Esophagus squamous epithelium (tissue), 5 donors: ENCODE measurements around the gene NFIB. TPM values are rescaled to one million over a fixed set of nuclear protein-coding genes. Genes with fewer than 3 reads are reported as not detected.

Source experiments
- DNase-seq: peaks from one replicate; lab custom pipeline; 2025; lab: John Stamatoyannopoulos, UW
- H3K27ac ChIP-seq, 4 donors: fragments of 200-600 bp; sonication (generic); one replicate each; pipeline ENCODE4 v1.5.1; 2016 to 2019; ENCODE audit warnings: mild to moderate bottlenecking in 1 of 4
- H3K27me3 ChIP-seq, 4 donors: fragments of 200-600 bp; sonication (generic); 1 replicate in 3 of 4; 2 replicates in 1 of 4; pipeline versions ENCODE4 v1.5.1 to v1.6.0; 2017 to 2021; ENCODE audit warnings: antibody characterized with exemption in 1 of 4
- H3K36me3 ChIP-seq, 3 donors: fragments of 200-600 bp; sonication (generic); one replicate each; pipeline ENCODE4 v1.5.1; 2016 to 2019
- H3K4me1 ChIP-seq, 3 donors: fragments of 200-600 bp; sonication (generic); one replicate each; pipeline ENCODE4 v1.5.1; 2017 to 2019
- H3K4me3 ChIP-seq, 4 donors: fragments of 200-600 bp; sonication (generic); 1 replicate in 3 of 4; 2 replicates in 1 of 4; pipeline ENCODE4 v1.5.1; 2016 to 2019; ENCODE audit warnings: mild to moderate bottlenecking in 2 of 4, moderate library complexity in 1 of 4
- H3K9me3 ChIP-seq, 3 donors: fragments of 200-600 bp; sonication (generic); one replicate each; pipeline ENCODE4 v1.5.1; 2016 to 2019
- POLR2A ChIP-seq, 4 donors: fragments of 450-650 bp; IDR thresholded peaks; one replicate each; pipeline ENCODE4 v1.6.1; 2017; ENCODE audit warnings: antibody characterized with exemption in 4 of 4, mild to moderate bottlenecking in 4 of 4, moderate library complexity in 3 of 4
- WGBS, 2 donors: methylation state at CpG; one replicate each; pipeline ENCODE4 v1.1.5; 2018; 5-methylcytosine and 5-hydroxymethylcytosine counted together
- intact Hi-C: fragments of 100-400 bp; cut with DNase I; formaldehyde crosslinking; loops from one replicate; pipeline ENCODE4 v1.15.0; 2022
- total RNA-seq, 4 donors: library from RNA; depleted of rRNA; stranded (reverse); fragments of >200 nt; gene quantifications; one replicate each; pipeline ENCODE4 v1.1.0, GENCODE V29; 2016
- TF ChIP-seq, protein P1 (sequence below), 6 experiments: fragments of 450-650 bp in 4 of 6; fragments of 200-600 bp in 2 of 6; sonication (generic) in 2 of 6; IDR thresholded peaks; one replicate each; pipeline ENCODE4 v1.5.1; 2016 to 2019; ENCODE audit warnings: antibody characterized with exemption in 6 of 6, mild to moderate bottlenecking in 4 of 6, moderate library complexity in 4 of 6
- donor health status: DM: yes; HTN: yes; CAD: no.

Gene NFIB
- total RNA-seq, 4 donors from 2014 or later: 16.8 to 38.1 (median 23.0) TPM

DNA sequence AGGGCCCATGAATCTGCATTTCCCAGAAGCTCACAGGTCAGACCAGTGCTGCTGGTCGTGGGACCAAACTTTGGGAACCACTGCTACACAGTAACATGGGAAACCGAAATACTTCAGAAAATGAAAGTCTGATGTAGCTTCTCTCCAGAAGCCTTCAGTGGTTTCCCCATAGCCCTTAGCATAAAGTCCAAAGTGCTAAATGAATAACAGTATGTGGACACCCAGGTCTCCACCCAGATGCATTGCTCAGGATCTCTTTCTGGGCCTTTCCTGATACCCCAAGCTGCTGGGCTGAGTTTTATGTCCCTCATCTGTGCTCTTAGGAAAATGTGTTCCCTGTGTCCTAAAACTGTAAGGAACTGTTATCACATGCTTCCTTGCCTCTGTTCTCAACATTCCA is 100.4 kb downstream of the NFIB start:
- Histone ChIP-seq H3K36me3 (no peaks in the 10 kb centered on the region), H3K27ac (no peak overlapping the region), H3K27me3 (no peaks in the 10 kb centered on the region), H3K4me3 (no peak overlapping the region), H3K4me1 (peaks cover 0 to 49% (median 0%) of the 10 kb centered on the region in 3 donors), H3K9me3 (no peaks in the 10 kb centered on the region)
- WGBS, 2 donors: 68 to 83% methylated on average over 2 of the region's 2 CpGs
- intact Hi-C loops: no loop called here
- no peak for DNase-seq
- TF ChIP-seq, protein P1, sequence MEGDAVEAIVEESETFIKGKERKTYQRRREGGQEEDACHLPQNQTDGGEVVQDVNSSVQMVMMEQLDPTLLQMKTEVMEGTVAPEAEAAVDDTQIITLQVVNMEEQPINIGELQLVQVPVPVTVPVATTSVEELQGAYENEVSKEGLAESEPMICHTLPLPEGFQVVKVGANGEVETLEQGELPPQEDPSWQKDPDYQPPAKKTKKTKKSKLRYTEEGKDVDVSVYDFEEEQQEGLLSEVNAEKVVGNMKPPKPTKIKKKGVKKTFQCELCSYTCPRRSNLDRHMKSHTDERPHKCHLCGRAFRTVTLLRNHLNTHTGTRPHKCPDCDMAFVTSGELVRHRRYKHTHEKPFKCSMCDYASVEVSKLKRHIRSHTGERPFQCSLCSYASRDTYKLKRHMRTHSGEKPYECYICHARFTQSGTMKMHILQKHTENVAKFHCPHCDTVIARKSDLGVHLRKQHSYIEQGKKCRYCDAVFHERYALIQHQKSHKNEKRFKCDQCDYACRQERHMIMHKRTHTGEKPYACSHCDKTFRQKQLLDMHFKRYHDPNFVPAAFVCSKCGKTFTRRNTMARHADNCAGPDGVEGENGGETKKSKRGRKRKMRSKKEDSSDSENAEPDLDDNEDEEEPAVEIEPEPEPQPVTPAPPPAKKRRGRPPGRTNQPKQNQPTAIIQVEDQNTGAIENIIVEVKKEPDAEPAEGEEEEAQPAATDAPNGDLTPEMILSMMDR (IDR thresholded peaks at IDR 0.05): no peak
- no peak for TF ChIP-seq POLR2A (IDR thresholded peaks at IDR 0.05)

DNA sequence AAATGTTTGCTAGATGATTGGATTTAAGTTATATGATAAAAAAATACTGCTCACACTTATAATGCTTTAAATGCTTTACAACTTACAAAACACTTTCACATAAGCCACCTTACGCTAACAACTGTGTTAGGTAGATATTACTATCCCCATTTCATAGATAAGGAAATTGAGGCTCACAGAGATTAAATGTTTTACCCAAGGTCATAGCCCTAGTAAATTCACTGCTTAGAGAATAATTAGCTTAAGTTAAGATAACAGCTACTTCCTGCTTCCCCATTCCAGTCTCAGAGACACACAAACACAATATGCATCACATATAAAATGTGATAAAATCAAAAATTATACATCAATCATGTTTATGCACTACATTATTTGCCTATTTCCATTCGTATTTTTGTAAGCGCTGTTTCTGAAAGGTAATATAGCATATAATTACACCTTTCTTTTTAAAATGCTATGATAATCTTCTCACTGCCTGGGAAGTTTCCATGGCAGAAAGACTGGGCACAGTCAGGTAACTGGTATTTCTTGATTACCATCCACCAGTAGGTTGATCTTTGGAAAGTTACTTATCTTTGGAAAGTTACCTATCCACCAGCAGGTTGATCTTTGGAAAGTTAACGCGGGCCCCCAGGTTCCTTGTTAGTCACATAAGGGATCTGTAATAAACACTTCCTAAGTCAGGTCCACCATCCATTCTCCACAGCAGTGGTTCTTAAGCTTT is 101.1 kb downstream of the NFIB start:
- intact Hi-C loops: no loop called here
- H3K9me3 ChIP-seq: no peaks in the 10 kb centered on the region
- TF ChIP-seq, protein P1 (IDR thresholded peaks at IDR 0.05): no peak
- no peak for TF ChIP-seq POLR2A (IDR thresholded peaks at IDR 0.05)
- no peaks in the 10 kb centered on the region for H3K27me3 ChIP-seq
- no peak for DNase-seq
- H3K27ac ChIP-seq: no peak overlapping the region
- 82 to 84% methylated on average over 5 of the region's 5 CpGs for WGBS, 2 donors
- H3K36me3 ChIP-seq: no peaks in the 10 kb centered on the region
- H3K4me1 ChIP-seq: peaks cover 0 to 47% (median 0%) of the 10 kb centered on the region in 3 donors
- no peak overlapping the region for H3K4me3 ChIP-seq

DNA sequence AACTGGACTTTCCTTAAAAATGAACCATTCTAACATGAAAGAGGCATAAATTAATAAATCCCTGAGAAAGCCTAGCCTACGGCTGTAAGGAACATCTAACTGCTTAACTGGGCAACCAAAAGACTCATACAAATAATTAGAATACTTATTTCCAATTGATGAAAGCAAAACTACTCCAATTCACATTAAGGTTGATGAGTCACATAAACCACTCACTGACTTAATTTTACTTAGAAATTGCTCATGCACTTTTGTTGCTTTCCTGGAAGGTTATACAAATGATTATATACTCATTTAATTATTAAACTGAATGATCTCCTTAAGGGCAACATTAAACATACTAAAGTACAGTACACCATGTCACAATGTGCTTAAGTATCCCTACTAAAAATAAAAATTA is 101.9 kb downstream of the NFIB start:
- no peak overlapping the region for H3K4me3 ChIP-seq
- peaks cover 0 to 53% (median 0%) of the 10 kb centered on the region in 3 donors for H3K4me1 ChIP-seq
- no peaks in the 10 kb centered on the region for H3K36me3 ChIP-seq
- intact Hi-C loops: no loop called here
- DNase-seq: no peak
- H3K27me3 ChIP-seq: no peaks in the 10 kb centered on the region
- TF ChIP-seq, protein P1 (IDR thresholded peaks at IDR 0.05): no peak
- no peak for TF ChIP-seq POLR2A (IDR thresholded peaks at IDR 0.05)
- no peaks in the 10 kb centered on the region for H3K9me3 ChIP-seq
- no peak overlapping the region for H3K27ac ChIP-seq
- WGBS, 2 donors: 29 to 35% methylated on average over 1 of the region's 1 CpG

DNA sequence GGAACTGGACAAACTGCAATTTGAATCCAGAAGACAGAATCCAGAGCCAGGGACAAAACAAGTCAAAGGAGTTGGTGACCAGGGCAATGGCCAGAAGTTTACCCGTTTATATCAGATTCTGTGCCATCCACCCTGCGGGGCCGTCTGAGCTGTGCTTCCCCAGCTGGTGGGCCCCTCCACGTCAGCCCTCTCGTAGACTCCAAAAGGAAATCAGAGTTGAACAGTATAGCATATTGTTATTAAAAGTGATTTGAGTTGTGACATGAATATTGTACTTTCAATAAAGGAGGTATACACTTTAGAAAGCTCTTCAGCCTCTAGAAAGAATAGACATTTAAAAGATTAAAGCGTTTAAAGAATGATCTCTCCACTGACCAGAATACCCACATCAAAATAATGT is 102.4 kb downstream of the NFIB start:
- H3K4me3 ChIP-seq: no peak overlapping the region
- intact Hi-C loops: no loop called here
- H3K27ac ChIP-seq: no peak overlapping the region
- TF ChIP-seq POLR2A (IDR thresholded peaks at IDR 0.05): no peak
- TF ChIP-seq, protein P1 (IDR thresholded peaks at IDR 0.05): no peak
- no peak for DNase-seq
- no peaks in the 10 kb centered on the region for H3K9me3 ChIP-seq
- H3K36me3 ChIP-seq: no peaks in the 10 kb centered on the region
- H3K27me3 ChIP-seq: no peaks in the 10 kb centered on the region
- H3K4me1 ChIP-seq: peaks cover 0 to 54% (median 0%) of the 10 kb centered on the region in 3 donors
- WGBS, 2 donors: 76 to 87% methylated on average over 6 of the region's 6 CpGs

DNA sequence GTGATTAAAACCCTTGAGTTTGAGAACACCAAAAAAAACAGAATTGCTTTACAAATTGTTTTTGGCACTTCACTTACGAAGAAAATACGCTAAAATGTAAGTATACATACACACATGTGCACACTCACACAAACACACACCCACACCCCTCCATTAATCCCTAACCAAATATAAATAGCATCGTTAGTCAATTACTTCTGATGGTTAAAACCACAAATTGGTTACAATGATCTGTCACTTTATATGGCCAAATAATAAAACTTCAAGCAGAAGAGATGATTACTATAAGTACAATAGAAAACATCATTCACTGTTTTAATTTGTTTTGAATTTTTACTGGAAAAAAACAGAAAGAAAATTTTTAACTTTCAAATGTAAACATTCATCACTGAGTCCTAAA is 103.5 kb downstream of the NFIB start:
- Histone ChIP-seq H3K36me3 (no peaks in the 10 kb centered on the region), H3K4me3 (no peak overlapping the region), H3K27ac (no peak overlapping the region), H3K4me1 (peaks cover under 1 to 63% (median 2%) of the 10 kb centered on the region in 3 donors), H3K9me3 (no peaks in the 10 kb centered on the region), H3K27me3 (no peaks in the 10 kb centered on the region)
- no peak for DNase-seq
- intact Hi-C loops: no loop called here
- WGBS, 2 donors: 54 to 77% methylated on average over 3 of the region's 3 CpGs
- TF ChIP-seq, protein P1 (IDR thresholded peaks at IDR 0.05): no peak
- TF ChIP-seq POLR2A (IDR thresholded peaks at IDR 0.05): no peak
